Endothelial cell of umbilical vein (primary cell): Measurements from ENCODE around the gene KCNK16. TPM values are rescaled to one million over a fixed set of nuclear protein-coding genes. Genes with fewer than 3 reads are reported as not detected.

Source experiments
- BruUV-seq: library from RNA; stranded (reverse); fragments of 400-500 nt; replicated peaks from 2 replicates; lab custom pipeline; 2021; lab: Mats Ljungman, UMichigan
- CTCF ChIA-PET: fragments of 300-600, 350-600 bp; sonication (Branson Sonifier 250); formaldehyde crosslinking; loops from one replicate; lab custom pipeline; 2021; ENCODE audit warnings: antibody characterized with exemption, inconsistent platforms; lab: Charles Lee
- POLR2A ChIA-PET: fragments of 300-600, 350-600 bp; sonication (Branson Sonifier 250); formaldehyde crosslinking; loops from one replicate; lab custom pipeline; 2021; ENCODE audit warnings: antibody characterized with exemption, inconsistent platforms; lab: Charles Lee
- DNase-seq: peaks from one replicate; pipeline ENCODE4 v3.0.0-alpha.2; 2011; ENCODE audit warnings: low read depth, low spot score
- FAIRE-seq: peaks from 2 replicates; lab custom pipeline; 2011; peaks lifted over from hg19 to GRCh38; lab: Jason Lieb, UNC
- H2AFZ ChIP-seq: 2 replicates; pipeline ENCODE4 v1.6.0; 2012; ENCODE audit warnings: low read depth, low read length, control low read depth, inconsistent platforms
- H3K27ac ChIP-seq: 2 replicates; pipeline ENCODE4 v1.5.1; 2011; ENCODE audit warnings: low read depth, mild to moderate bottlenecking, control low read depth, low read length, moderate library complexity; ENCODE audit not compliant: insufficient read depth
- H3K27me3 ChIP-seq, 2 experiments: 2 replicates each; pipeline versions ENCODE4 v1.6.0 to v1.6.1; 2011; ENCODE audit warnings: low read length in 2 of 2, mixed read lengths in 1 of 2; ENCODE audit not compliant: control insufficient read depth in 2 of 2, insufficient read depth in 2 of 2
- H3K36me3 ChIP-seq, 2 experiments: 2 replicates in 1 of 2; 3 replicates in 1 of 2; pipeline ENCODE4 v1.5.1; 2011; ENCODE audit warnings: low read length in 2 of 2, mild to moderate bottlenecking in 1 of 2, moderate library complexity in 1 of 2; ENCODE audit not compliant: control insufficient read depth in 2 of 2, insufficient read depth in 2 of 2; ENCODE audit errors: extremely low read depth in 1 of 2
- H3K4me1 ChIP-seq: 3 replicates; pipeline ENCODE4 v1.5.1; 2011; ENCODE audit warnings: mild to moderate bottlenecking, low read length; ENCODE audit not compliant: control insufficient read depth, insufficient read depth; ENCODE audit errors: extremely low read depth
- H3K4me2 ChIP-seq: 2 replicates; pipeline ENCODE4 v1.6.1; 2011; ENCODE audit warnings: low read length, control low read depth, mixed read lengths; ENCODE audit not compliant: insufficient read depth
- H3K4me3 ChIP-seq, 3 experiments: fragments of 200-600 bp in 1 of 3; sonication (generic), shearing (Covaris generic) in 1 of 3; replicated peaks in 1 of 3; 2 replicates each; pipeline ENCODE4 v1.5.1; 2011 to 2016; ENCODE audit warnings: control low read depth in 3 of 3, low read length in 3 of 3, mild to moderate bottlenecking in 2 of 3, inconsistent platforms in 1 of 3, low read depth in 1 of 3, moderate library complexity in 1 of 3; ENCODE audit not compliant: insufficient read depth in 1 of 3
- H3K79me2 ChIP-seq: 2 replicates; pipeline ENCODE4 v1.6.0; 2012; ENCODE audit warnings: low read length, inconsistent platforms; ENCODE audit not compliant: control insufficient read depth, insufficient read depth
- H3K9ac ChIP-seq: replicated peaks from 2 replicates; pipeline ENCODE3; 2011; ENCODE audit warnings: low read length, control low read depth; ENCODE audit not compliant: insufficient read depth; ENCODE audit errors: extremely low read depth
- H3K9me1 ChIP-seq: replicated peaks from 3 replicates; pipeline ENCODE4 v1.6.0; 2011; ENCODE audit warnings: mild to moderate bottlenecking, low read length; ENCODE audit not compliant: control insufficient read depth, insufficient read depth; ENCODE audit errors: extremely low read depth
- H3K9me3 ChIP-seq: replicated peaks from 2 replicates; pipeline ENCODE4 v1.5.1; 2012; ENCODE audit warnings: low read length, inconsistent platforms; ENCODE audit not compliant: control insufficient read depth, insufficient read depth
- H4K20me1 ChIP-seq: replicated peaks from 2 replicates; pipeline ENCODE3; 2011; ENCODE audit warnings: mild to moderate bottlenecking, low read length; ENCODE audit not compliant: control insufficient read depth, insufficient read depth; ENCODE audit errors: extremely low read depth
- CTCF ChIP-seq, 2 donors: IDR thresholded peaks; 1 replicate in 1 of 2; 2 replicates in 1 of 2; pipeline ENCODE4 v1.5.1; 2011; ENCODE audit warnings: low read length in 2 of 2, mild to moderate bottlenecking in 2 of 2, moderate library complexity in 2 of 2, control low read depth in 1 of 2, inconsistent platforms in 1 of 2, low read depth in 1 of 2; ENCODE audit not compliant: insufficient read depth in 1 of 2; ENCODE audit errors: extremely low read depth in 1 of 2
- EZH2 ChIP-seq: IDR thresholded peaks from 2 replicates; pipeline ENCODE4 v1.6.1; 2012; ENCODE audit warnings: borderline replicate concordance, low read depth, mild to moderate bottlenecking, moderate library complexity, low read length, inconsistent platforms; ENCODE audit not compliant: severe bottlenecking
- FOS ChIP-seq: IDR thresholded peaks from 2 replicates; pipeline ENCODE4 v1.6.1; 2011; ENCODE audit warnings: mild to moderate bottlenecking, low read length, moderate library complexity, borderline replicate concordance; ENCODE audit not compliant: insufficient read depth
- GATA2 ChIP-seq: IDR thresholded peaks from 2 replicates; pipeline ENCODE4 v1.7.0; 2011; ENCODE audit warnings: low read depth, mild to moderate bottlenecking, moderate library complexity, mixed read lengths, low read length; ENCODE audit not compliant: insufficient read length, insufficient read depth
- JUN ChIP-seq: IDR thresholded peaks from 2 replicates; pipeline ENCODE4 v1.6.1; 2011; ENCODE audit warnings: borderline replicate concordance, low read depth; ENCODE audit not compliant: insufficient read length, insufficient read depth
- MAX ChIP-seq: IDR thresholded peaks from 2 replicates; pipeline ENCODE4 v1.6.1; 2011; ENCODE audit not compliant: insufficient read depth, insufficient read length
- MYC ChIP-seq: IDR thresholded peaks from one replicate; pipeline ENCODE4 v1.6.1; 2011; ENCODE audit warnings: mild to moderate bottlenecking, low read depth, low read length
- POLR2A ChIP-seq: IDR thresholded peaks from 2 replicates; pipeline ENCODE4 v1.6.1; 2012; ENCODE audit warnings: low read depth, mild to moderate bottlenecking, control low read depth, low read length
- POLR2AphosphoS5 ChIP-seq: IDR thresholded peaks from 2 replicates; pipeline ENCODE4 v1.6.1; 2012; ENCODE audit warnings: low read depth, mild to moderate bottlenecking, control low read depth, low read length, moderate library complexity; ENCODE audit not compliant: insufficient read depth
- dilution Hi-C: fragments of 300-500 bp; cut with MboI; formaldehyde crosslinking; loops from one replicate; pipeline ENCODE4 v1.15.0; 2019; ENCODE audit warnings: low sequenced_read_pairs; ENCODE audit not compliant: extremely low pct_ligation_motif_present
- intact Hi-C: fragments of 100-400 bp; cut with micrococcal nuclease; formaldehyde crosslinking; loops from one replicate; pipeline ENCODE4 v1.10.0; 2022
- polyA plus RNA-seq, 4 experiments: library from polyadenylated mRNA; depleted of rRNA in 3 of 4; stranded (reverse) in 3 of 4; unstranded in 1 of 4; fragments of >200 nt; gene quantifications; 2 replicates each; pipeline versions ENCODE4 v1.2.1 to v1.2.3, GENCODE V29; 2011 to 2012; ENCODE audit warnings: missing spikeins in 1 of 4
- total RNA-seq: library from RNA; stranded (reverse); gene quantifications from 2 replicates; pipeline ENCODE4 v1.2.3, GENCODE V29; 2021

The KCNK16 gene
- total and polyA plus RNA-seq, 2 donors (not counting 3 experiments of a cell fraction or from before 2014, with no cell fraction given) = not detected

- DNase-seq = no peak
- ChIA-PET CTCF (interaction anchor here (1.2 kb wide), 1 partner anchor 9 kb away, joined by 3 read pairs; no protein-coding TSS in a partner anchor), POLR2A (no interaction called here)
- BruUV-seq = no TSS peak
- Histone ChIP-seq H3K79me2 (no peaks in the 10 kb centered on the region), H3K4me3 (no peak overlapping the region), H3K27ac (no peak overlapping the region), H2AFZ (no peak overlapping the region), H4K20me1 (no peaks in the 10 kb centered on the region), H3K36me3 (no peaks in the 10 kb centered on the region), H3K9ac (no peak overlapping the region), H3K27me3 (peaks cover 0 to 2% of the 10 kb centered on the region in 2 experiments), H3K9me1 (no peaks in the 10 kb centered on the region), H3K4me2 (no peak overlapping the region), H3K9me3 (no peaks in the 10 kb centered on the region), H3K4me1 (no peaks in the 10 kb centered on the region)
- dilution Hi-C loops = no loop called here
- TF ChIP-seq POLR2A (no peak), MYC (no peak), MAX (no peak), GATA2 (no peak), POLR2AphosphoS5 (no peak), EZH2 (no peak), CTCF (IDR thresholded peaks at IDR 0.05; ENCODE audit: extremely low read depth in 1 of 2, insufficient read depth in 1 of 2, low read depth in 1 of 2, low read length in 2 of 2) (no peak), JUN (no peak), FOS (no peak)
- FAIRE-seq = no peak
- intact Hi-C loops = no loop called here
These were observed 15.9 kb upstream of the KCNK16 start for GRCh38 chr6:39338397-39338796.
